Neural progenitor cell (in vitro differentiated cells): ENCODE results near the gene ZAR1L.

ENCODE experiments used
- EZH2phosphoT487 ChIP-seq: fragments of 200-600 bp; sonication (generic); IDR thresholded peaks from 2 replicates; pipeline ENCODE4 v1.6.1; 2017; ENCODE audit warnings: antibody characterized with exemption
- TF ChIP-seq, protein P1 (sequence below): fragments of 200-600 bp; sonication (generic); IDR thresholded peaks from 2 replicates; pipeline ENCODE4 v1.5.1; 2017; ENCODE audit warnings: antibody characterized with exemption, mild to moderate bottlenecking

DNA sequence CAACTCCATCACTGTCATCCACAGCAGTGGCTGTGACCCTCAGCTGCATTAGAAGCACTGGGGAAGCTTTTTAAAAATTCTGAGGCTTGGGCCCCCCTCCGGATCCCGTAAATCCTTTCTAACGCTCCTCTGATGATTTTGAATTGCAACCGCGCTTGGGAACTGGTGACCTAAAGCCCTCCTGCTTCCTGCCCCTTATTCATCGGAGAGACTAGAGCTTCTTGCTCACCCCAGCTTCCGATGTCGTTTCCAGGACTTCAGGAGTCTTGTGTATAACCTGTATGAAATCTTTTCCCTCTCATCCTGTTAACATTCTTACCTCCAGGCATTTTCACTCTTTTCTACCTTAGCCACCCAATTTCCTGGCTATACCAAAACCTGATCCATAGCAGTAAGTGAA is 14.8 kb downstream of the ZAR1L start:
- no peak for TF ChIP-seq EZH2phosphoT487
- TF ChIP-seq, protein P1, sequence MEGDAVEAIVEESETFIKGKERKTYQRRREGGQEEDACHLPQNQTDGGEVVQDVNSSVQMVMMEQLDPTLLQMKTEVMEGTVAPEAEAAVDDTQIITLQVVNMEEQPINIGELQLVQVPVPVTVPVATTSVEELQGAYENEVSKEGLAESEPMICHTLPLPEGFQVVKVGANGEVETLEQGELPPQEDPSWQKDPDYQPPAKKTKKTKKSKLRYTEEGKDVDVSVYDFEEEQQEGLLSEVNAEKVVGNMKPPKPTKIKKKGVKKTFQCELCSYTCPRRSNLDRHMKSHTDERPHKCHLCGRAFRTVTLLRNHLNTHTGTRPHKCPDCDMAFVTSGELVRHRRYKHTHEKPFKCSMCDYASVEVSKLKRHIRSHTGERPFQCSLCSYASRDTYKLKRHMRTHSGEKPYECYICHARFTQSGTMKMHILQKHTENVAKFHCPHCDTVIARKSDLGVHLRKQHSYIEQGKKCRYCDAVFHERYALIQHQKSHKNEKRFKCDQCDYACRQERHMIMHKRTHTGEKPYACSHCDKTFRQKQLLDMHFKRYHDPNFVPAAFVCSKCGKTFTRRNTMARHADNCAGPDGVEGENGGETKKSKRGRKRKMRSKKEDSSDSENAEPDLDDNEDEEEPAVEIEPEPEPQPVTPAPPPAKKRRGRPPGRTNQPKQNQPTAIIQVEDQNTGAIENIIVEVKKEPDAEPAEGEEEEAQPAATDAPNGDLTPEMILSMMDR, result no peak
